Panc1 (cell line): ENCODE measurements around the gene TMEM150B.

Experiments
- CTCF ChIP-seq: fragments of 450-650 bp; IDR thresholded peaks from 2 replicates; pipeline ENCODE4 v1.5.1; 2017; ENCODE audit warnings: mild to moderate bottlenecking
- POLR2AphosphoS5 ChIP-seq: IDR thresholded peaks from 2 replicates; pipeline ENCODE4 v1.6.1; 2012; ENCODE audit warnings: mild to moderate bottlenecking, low read depth, low read length, moderate library complexity
- SIN3A ChIP-seq: IDR thresholded peaks from 2 replicates; pipeline ENCODE4 v1.6.1; 2012; ENCODE audit warnings: low read depth, mild to moderate bottlenecking, low read length, moderate library complexity, borderline replicate concordance; ENCODE audit not compliant: insufficient read depth

GRCh38 chr19:55287361-55288079 is 37.6 kb downstream of the TMEM150B start:
- TF ChIP-seq POLR2AphosphoS5 = no peak
- no peak for TF ChIP-seq CTCF
- TF ChIP-seq SIN3A = no peak
